Esophagus (tissue), 2 donors: ENCODE results near the gene FKBP5. TPM values are rescaled to one million over a fixed set of nuclear protein-coding genes. Genes with fewer than 3 reads are reported as not detected.
A peak's percentile ranks its signal among the peaks of the same experiment; 100 is the strongest.

Source experiments
- H3K27ac ChIP-seq, 2 donors: one replicate each; pipeline ENCODE4 v1.5.1; 2013; ENCODE audit warnings: low read depth in 2 of 2, mild to moderate bottlenecking in 2 of 2, inconsistent platforms in 1 of 2, low read length in 1 of 2, moderate library complexity in 1 of 2
- H3K27me3 ChIP-seq, 2 donors: one replicate each; pipeline ENCODE4 v1.6.1; 2013; ENCODE audit warnings: low read length in 2 of 2, control low read depth in 1 of 2, mild to moderate bottlenecking in 1 of 2; ENCODE audit not compliant: insufficient read depth in 2 of 2, control insufficient read depth in 1 of 2
- H3K36me3 ChIP-seq, 2 donors: one replicate each; pipeline ENCODE4 v1.6.1; 2013; ENCODE audit warnings: low read length in 1 of 2; ENCODE audit not compliant: control insufficient read depth in 2 of 2, insufficient read depth in 2 of 2
- H3K4me1 ChIP-seq, 2 donors: one replicate each; pipeline ENCODE4 v1.6.1; 2013; ENCODE audit warnings: low read length in 1 of 2; ENCODE audit not compliant: control insufficient read depth in 2 of 2, insufficient read depth in 2 of 2
- H3K4me3 ChIP-seq, 2 donors: one replicate each; pipeline ENCODE4 v1.5.1; 2013; ENCODE audit warnings: low read length in 2 of 2, mild to moderate bottlenecking in 2 of 2, low read depth in 1 of 2, moderate library complexity in 1 of 2
- H3K9me3 ChIP-seq, 2 donors: one replicate each; pipeline ENCODE4 v1.6.1; 2013; ENCODE audit warnings: mild to moderate bottlenecking in 2 of 2, low read depth in 1 of 2, low read length in 1 of 2, moderate library complexity in 1 of 2; ENCODE audit not compliant: control insufficient read depth in 2 of 2, insufficient read depth in 1 of 2
- WGBS, 2 donors: extraction: QIAGEN DNeasy Blood & Tissue Kit; methylation state at CpG; one replicate each; pipeline ENCODE4 v1.1.7; 2013; 5-methylcytosine and 5-hydroxymethylcytosine counted together
- polyA plus RNA-seq, 2 donors: library from polyadenylated mRNA; stranded (reverse); fragments of 200-250 nt; gene quantifications; one replicate each; pipeline ENCODE4 v1.2.3, GENCODE V29; 2013
- donor health status: healthy with polysubstance abuse.
- donor health status: Bipolar disorder and iron deficiency.

Gene FKBP5
- polyA plus RNA-seq, 2 donors, result 32.8 to 45.9 TPM

GRCh38 chr6:35647400-35647799 is 41.3 kb downstream of the FKBP5 start:
- Histone ChIP-seq H3K4me3 (no peak overlapping the region), H3K4me1 (no peaks in the 10 kb centered on the region), H3K36me3 (no peaks in the 10 kb centered on the region), H3K9me3 (no peaks in the 10 kb centered on the region), H3K27ac (no peak overlapping the region), H3K27me3 (no peaks in the 10 kb centered on the region)
- 93 to 98% methylated on average over 1 of the region's 1 CpG for WGBS, 2 donors

GRCh38 chr6:35643162-35643535 is 45.6 kb downstream of the FKBP5 start:
- Histone ChIP-seq H3K36me3 (peaks cover 2 to 11% of the 10 kb centered on the region in 2 donors), H3K4me3 (no peak overlapping the region), H3K27ac (no peak overlapping the region), H3K4me1 (no peaks in the 10 kb centered on the region), H3K9me3 (no peaks in the 10 kb centered on the region), H3K27me3 (no peaks in the 10 kb centered on the region)

- H3K27ac ChIP-seq, result no peak overlapping the region
- no peak overlapping the region for H3K4me3 ChIP-seq
- H3K36me3 ChIP-seq, result peaks cover 2 to 11% of the 10 kb centered on the region in 2 donors
- H3K27me3 ChIP-seq, result no peaks in the 10 kb centered on the region
- WGBS, 2 donors, result 83 to 97% methylated on average over 1 of the region's 1 CpG
- no peaks in the 10 kb centered on the region for H3K4me1 ChIP-seq
- H3K9me3 ChIP-seq, result no peaks in the 10 kb centered on the region
Measured at GRCh38 chr6:35642471-35643161, 46.1 kb downstream of the FKBP5 start.

- peaks cover 5 to 12% of the 10 kb centered on the region in 2 donors for H3K36me3 ChIP-seq
- H3K4me3 ChIP-seq, result no peak overlapping the region
- 68 to 70% methylated on average over 6 of the region's 6 CpGs for WGBS, 2 donors
- no peaks in the 10 kb centered on the region for H3K27me3 ChIP-seq
- H3K9me3 ChIP-seq, result no peaks in the 10 kb centered on the region
- H3K4me1 ChIP-seq, result no peaks in the 10 kb centered on the region
- H3K27ac ChIP-seq, result peak overlapping the region in 1 of 2 donors; percentile 76
Measured at GRCh38 chr6:35640017-35640664, 48.6 kb downstream of the FKBP5 start.

GRCh38 chr6:35638679-35639078 is 50.0 kb downstream of the FKBP5 start:
- Histone ChIP-seq H3K9me3 (no peaks in the 10 kb centered on the region), H3K4me3 (no peak overlapping the region), H3K4me1 (no peaks in the 10 kb centered on the region), H3K27me3 (no peaks in the 10 kb centered on the region), H3K27ac (no peak overlapping the region), H3K36me3 (peaks cover 5 to 14% of the 10 kb centered on the region in 2 donors)
- 94 to 97% methylated on average over 3 of the region's 3 CpGs for WGBS, 2 donors

- 82 to 98% methylated on average over 1 of the region's 1 CpG for WGBS, 2 donors
- Histone ChIP-seq H3K4me1 (no peaks in the 10 kb centered on the region), H3K9me3 (no peaks in the 10 kb centered on the region), H3K4me3 (no peak overlapping the region), H3K27ac (no peak overlapping the region), H3K27me3 (no peaks in the 10 kb centered on the region), H3K36me3 (peaks cover 5 to 14% of the 10 kb centered on the region in 2 donors)
Measured at GRCh38 chr6:35637911-35638310, 50.8 kb downstream of the FKBP5 start.

GRCh38 chr6:35635601-35636597 is 52.8 kb downstream of the FKBP5 start:
- Histone ChIP-seq H3K27me3 (no peaks in the 10 kb centered on the region), H3K9me3 (no peaks in the 10 kb centered on the region), H3K4me1 (no peaks in the 10 kb centered on the region), H3K36me3 (peaks cover 5 to 12% of the 10 kb centered on the region in 2 donors), H3K4me3 (no peak overlapping the region), H3K27ac (no peak overlapping the region)
- WGBS, 2 donors, result 89 to 90% methylated on average over 4 of the region's 4 CpGs

- Histone ChIP-seq H3K4me3 (no peak overlapping the region), H3K4me1 (no peaks in the 10 kb centered on the region), H3K27ac (peak overlapping the region in 1 of 2 donors; percentile 71), H3K27me3 (no peaks in the 10 kb centered on the region), H3K36me3 (peaks cover 4 to 8% of the 10 kb centered on the region in 2 donors), H3K9me3 (peaks cover 0 to 2% of the 10 kb centered on the region in 2 donors)
- 28 to 42% methylated on average over 2 of the region's 2 CpGs for WGBS, 2 donors
Measured at GRCh38 chr6:35634316-35634715, 54.4 kb downstream of the FKBP5 start.

- H3K4me3 ChIP-seq, result no peak overlapping the region
- WGBS, 2 donors, result 77 to 81% methylated on average over 4 of the region's 4 CpGs
- H3K36me3 ChIP-seq, result peaks cover 4 to 9% of the 10 kb centered on the region in 2 donors
- H3K9me3 ChIP-seq, result peaks cover 0 to 2% of the 10 kb centered on the region in 2 donors
- H3K4me1 ChIP-seq, result no peaks in the 10 kb centered on the region
- H3K27ac ChIP-seq, result no peak overlapping the region
- H3K27me3 ChIP-seq, result no peaks in the 10 kb centered on the region
Measured at GRCh38 chr6:35633579-35634089, 55.1 kb downstream of the FKBP5 start.
